HG03439 (cell line): ENCODE data around the gene MAGI2.
"Not testable (repeated sequence)": the region's sequence is repeated elsewhere in the genome, so short reads cannot be mapped to it uniquely, and the experiment has no call there.

Experiments used
- ATAC-seq: cut with Tn5 transposase; IDR thresholded peaks from one replicate; pipeline ENCODE4 v1.9.1; 2021; ENCODE audit warnings: mild to moderate bottlenecking, moderate library complexity; ENCODE audit not compliant: unreplicated experiment

The MAGI2 gene

GRCh38 chr7:78967561-78967960 lies 485.9 kb downstream of the MAGI2 start:
- not testable (repeated sequence) for ATAC-seq

GRCh38 chr7:78967046-78967445 lies 486.4 kb downstream of the MAGI2 start:
- ATAC-seq, result no peak

GRCh38 chr7:78959477-78959876 lies 494.0 kb downstream of the MAGI2 start:
- ATAC-seq, result no peak

- no peak for ATAC-seq
These were observed 498.1 kb downstream of the MAGI2 start for GRCh38 chr7:78955329-78955728.

- ATAC-seq, result no peak
These were observed 499.6 kb downstream of the MAGI2 start for GRCh38 chr7:78953726-78954363.

- no peak for ATAC-seq
These were observed 500.4 kb downstream of the MAGI2 start for GRCh38 chr7:78953090-78953489.

- ATAC-seq, result no peak
These were observed 513.8 kb downstream of the MAGI2 start for GRCh38 chr7:78939669-78940068.

- no peak for ATAC-seq
These were observed 528.9 kb downstream of the MAGI2 start for GRCh38 chr7:78924581-78924980.

- no peak for ATAC-seq
These were observed 540.7 kb downstream of the MAGI2 start for GRCh38 chr7:78912781-78913180.

- ATAC-seq, result no peak
These were observed 546.7 kb downstream of the MAGI2 start for GRCh38 chr7:78906735-78907134.

- ATAC-seq, result no peak
These were observed 548.0 kb downstream of the MAGI2 start for GRCh38 chr7:78905436-78905835.

GRCh38 chr7:78904983-78905382 lies 548.5 kb downstream of the MAGI2 start:
- ATAC-seq, result no peak

GRCh38 chr7:78901566-78901965 lies 551.9 kb downstream of the MAGI2 start:
- ATAC-seq, result no peak

- ATAC-seq, result no peak
These were observed 552.7 kb downstream of the MAGI2 start for GRCh38 chr7:78900806-78901205.

- no peak for ATAC-seq
These were observed 558.1 kb downstream of the MAGI2 start for GRCh38 chr7:78895393-78895792.

- ATAC-seq, result no peak
These were observed 574.3 kb downstream of the MAGI2 start for GRCh38 chr7:78879206-78879605.

- ATAC-seq, result no peak
These were observed 580.4 kb downstream of the MAGI2 start for GRCh38 chr7:78873117-78873516.

GRCh38 chr7:78864339-78864738 lies 589.1 kb downstream of the MAGI2 start:
- no peak for ATAC-seq

- ATAC-seq, result no peak
These were observed 590.2 kb downstream of the MAGI2 start for GRCh38 chr7:78863281-78863680.

- no peak for ATAC-seq
These were observed 591.0 kb downstream of the MAGI2 start for GRCh38 chr7:78862411-78862900.

- ATAC-seq, result no peak
These were observed 600.5 kb downstream of the MAGI2 start for GRCh38 chr7:78852951-78853350.

GRCh38 chr7:78850093-78850740 lies 603.2 kb downstream of the MAGI2 start:
- ATAC-seq, result no peak

GRCh38 chr7:78845155-78845554 lies 608.3 kb downstream of the MAGI2 start:
- ATAC-seq, result no peak
